GM23338 (cell line): ENCODE measurements around the gene P2RY4. TPM values are rescaled to one million over a fixed set of nuclear protein-coding genes. Genes with fewer than 3 reads are reported as not detected.

Experiments
- ATAC-seq: fragments of 200-7000 bp; cut with Tn5 transposase; 3 replicates; pipeline ENCODE4 v1.9.1; 2020
- DNase-seq: peaks from one replicate; pipeline ENCODE4 v3.0.0-alpha.2; 2015; ENCODE audit warnings: low spot score
- H2AFZ ChIP-seq: fragments of 200-600 bp; sonication (generic); 2 replicates; pipeline ENCODE4 v1.8.0; 2016; ENCODE audit warnings: antibody characterized with exemption, mild to moderate bottlenecking, moderate library complexity
- H3F3A ChIP-seq: fragments of 200-600 bp; sonication (generic); replicated peaks from 2 replicates; pipeline ENCODE4 v1.8.0; 2017; ENCODE audit warnings: antibody characterized with exemption, mixed run types, low read depth
- H3K27ac ChIP-seq: fragments of 200-600 bp; sonication (generic); 2 replicates; pipeline ENCODE4 v1.6.1; 2016; ENCODE audit warnings: low read depth
- H3K27me3 ChIP-seq: fragments of 200-600 bp; sonication (generic); 2 replicates; pipeline ENCODE4 v1.8.0; 2016; ENCODE audit warnings: mild to moderate bottlenecking, mixed run types, moderate library complexity; ENCODE audit not compliant: insufficient read depth
- H3K36me3 ChIP-seq: fragments of 200-600 bp; sonication (generic); 2 replicates; pipeline ENCODE4 v1.8.0; 2016; ENCODE audit warnings: mild to moderate bottlenecking; ENCODE audit not compliant: insufficient read depth
- H3K4me1 ChIP-seq: fragments of 200-600 bp; sonication (generic); 2 replicates; pipeline ENCODE4 v1.8.0; 2016; ENCODE audit warnings: mild to moderate bottlenecking, moderate library complexity; ENCODE audit not compliant: insufficient read depth
- H3K4me2 ChIP-seq: fragments of 200-600 bp; sonication (generic); 2 replicates; pipeline ENCODE4 v1.7.1; 2017; ENCODE audit warnings: mixed run types
- H3K4me3 ChIP-seq: fragments of 200-600 bp; sonication (generic); 2 replicates; pipeline ENCODE4 v1.6.1; 2016; ENCODE audit warnings: mixed run types
- H3K79me2 ChIP-seq: fragments of 200-600 bp; sonication (generic); replicated peaks from 2 replicates; pipeline ENCODE4 v1.8.0; 2017; ENCODE audit warnings: mild to moderate bottlenecking; ENCODE audit not compliant: insufficient read depth
- H3K9me2 ChIP-seq: fragments of 200-600 bp; sonication (generic); 2 replicates; pipeline ENCODE4 v1.8.0; 2017; ENCODE audit not compliant: insufficient read depth
- H4K20me1 ChIP-seq: fragments of 200-600 bp; sonication (generic); replicated peaks from 2 replicates; pipeline ENCODE4 v1.8.0; 2017; ENCODE audit warnings: mild to moderate bottlenecking; ENCODE audit not compliant: insufficient read depth
- H3K27ac Mint-ChIP-seq: 2 replicates; pipeline ENCODE4 v1.8.0; 2020; ENCODE audit warnings: inconsistent platforms, mild to moderate bottlenecking, moderate library complexity, mixed read lengths
- H3K27me3 Mint-ChIP-seq: 3 replicates; pipeline ENCODE4 v1.8.0; 2022; ENCODE audit warnings: low read depth, mild to moderate bottlenecking, moderate library complexity, mixed read lengths, inconsistent platforms; ENCODE audit not compliant: insufficient read depth, poor library complexity
- H3K36me3 Mint-ChIP-seq: 3 replicates; pipeline ENCODE4 v1.8.0; 2021; ENCODE audit warnings: low read depth, mild to moderate bottlenecking, inconsistent platforms, moderate library complexity, mixed read lengths
- H3K4me1 Mint-ChIP-seq: 3 replicates; pipeline ENCODE4 v1.8.0; 2020; ENCODE audit warnings: mild to moderate bottlenecking, inconsistent platforms, mixed read lengths
- H3K4me3 Mint-ChIP-seq: 3 replicates; pipeline ENCODE4 v1.8.0; 2021; ENCODE audit warnings: moderate library complexity, mild to moderate bottlenecking, inconsistent platforms, mixed read lengths
- H3K9me3 Mint-ChIP-seq: 3 replicates; pipeline ENCODE4 v1.8.0; 2020; ENCODE audit warnings: moderate library complexity, mild to moderate bottlenecking, inconsistent platforms, mixed read lengths
- CREB1 ChIP-seq: fragments of 250-450 bp; sonication (Bioruptor Pico); IDR thresholded peaks from 2 replicates; pipeline ENCODE4 v1.5.0; 2020; ENCODE audit warnings: low read depth, mild to moderate bottlenecking, moderate library complexity
- EZH2 ChIP-seq: fragments of 200-600 bp; sonication (generic); IDR thresholded peaks from one replicate; pipeline ENCODE4 v1.8.0; 2017; ENCODE audit warnings: antibody characterized with exemption, mild to moderate bottlenecking, low read depth; ENCODE audit not compliant: unreplicated experiment
- EZH2phosphoT487 ChIP-seq: fragments of 200-600 bp; sonication (generic); IDR thresholded peaks from one replicate; pipeline ENCODE4 v1.8.1; 2018; ENCODE audit warnings: antibody characterized with exemption; ENCODE audit not compliant: unreplicated experiment
- JUNB ChIP-seq: IDR thresholded peaks from one replicate; pipeline ENCODE4 v1.6.1; 2016; ENCODE audit warnings: antibody characterized with exemption; ENCODE audit not compliant: unreplicated experiment
- POLR2AphosphoS5 ChIP-seq: IDR thresholded peaks from 2 replicates; pipeline ENCODE4 v1.6.1; 2016; ENCODE audit warnings: antibody characterized with exemption, low read depth
- ZNF114 ChIP-seq: fragments of 250-450 bp; sonication (Bioruptor Pico); IDR thresholded peaks from 2 replicates; pipeline ENCODE4 v1.5.0; 2020; ENCODE audit warnings: mild to moderate bottlenecking, moderate library complexity
- polyA plus RNA-seq: library from polyadenylated mRNA; unstranded; fragments of >200 nt; fragmentation: Nextera tagmentation; extraction: Ambion mirVana; gene quantifications from 2 replicates; pipeline ENCODE4 v1.2.1, GENCODE V29; 2016
- total RNA-seq: library from RNA; depleted of rRNA; stranded (reverse); fragments of >200 nt; shearing (Covaris generic); gene quantifications from 2 replicates; pipeline ENCODE4 v1.2.3, GENCODE V29; 2014
- TF ChIP-seq, protein P1 (sequence below), 2 experiments: fragments of 200-600 bp in 1 of 2; sonication (generic) in 1 of 2; conservative IDR thresholded peaks; 2 replicates each; pipeline versions ENCODE4 v1.5.1 to v1.6.1; 2016 to 2017; ENCODE audit warnings: antibody characterized with exemption in 2 of 2, low read depth in 2 of 2, mild to moderate bottlenecking in 2 of 2, moderate library complexity in 1 of 2
- TF ChIP-seq, protein P2 (sequence below): IDR thresholded peaks from one replicate; pipeline ENCODE4 v1.6.1; 2018; ENCODE audit warnings: antibody characterized with exemption; ENCODE audit not compliant: unreplicated experiment
- TF ChIP-seq, protein P3 (sequence below): IDR thresholded peaks from 2 replicates; pipeline ENCODE4 v1.6.1; 2016; ENCODE audit warnings: antibody characterized with exemption
- TF ChIP-seq, protein P4 (sequence below): fragments of 250-450 bp; sonication (Bioruptor Pico); IDR thresholded peaks from 2 replicates; pipeline ENCODE4 v1.5.0; 2020; ENCODE audit warnings: mild to moderate bottlenecking, moderate library complexity

The P2RY4 gene
- total and polyA plus RNA-seq, 2 experiments from 2014 or later = 0.73 TPM; not detected in 1

DNA sequence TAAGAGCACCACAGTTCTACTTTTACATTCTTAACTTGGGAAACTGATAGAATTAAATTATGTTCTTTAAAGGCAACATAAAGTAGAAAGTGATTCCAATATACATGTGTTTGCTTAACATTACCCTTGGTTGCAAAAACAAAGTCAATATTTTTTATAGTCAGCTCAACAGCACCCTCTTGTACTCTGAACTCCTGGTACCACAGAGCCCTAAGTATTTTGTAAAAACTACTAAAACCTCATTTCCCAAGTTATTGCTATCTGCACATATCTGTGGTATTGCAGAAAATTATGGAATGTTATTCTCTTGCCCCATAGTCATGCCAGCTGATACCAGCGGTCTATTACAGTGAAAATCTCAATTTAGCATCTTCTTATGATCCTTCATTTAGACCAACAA is 32.8 kb upstream of the P2RY4 start (continued):
- TF ChIP-seq EZH2 = no peak
- no peak for TF ChIP-seq POLR2AphosphoS5
- no peak for TF ChIP-seq CREB1 (CRISPR knock-in tag)
- TF ChIP-seq, protein P1, sequence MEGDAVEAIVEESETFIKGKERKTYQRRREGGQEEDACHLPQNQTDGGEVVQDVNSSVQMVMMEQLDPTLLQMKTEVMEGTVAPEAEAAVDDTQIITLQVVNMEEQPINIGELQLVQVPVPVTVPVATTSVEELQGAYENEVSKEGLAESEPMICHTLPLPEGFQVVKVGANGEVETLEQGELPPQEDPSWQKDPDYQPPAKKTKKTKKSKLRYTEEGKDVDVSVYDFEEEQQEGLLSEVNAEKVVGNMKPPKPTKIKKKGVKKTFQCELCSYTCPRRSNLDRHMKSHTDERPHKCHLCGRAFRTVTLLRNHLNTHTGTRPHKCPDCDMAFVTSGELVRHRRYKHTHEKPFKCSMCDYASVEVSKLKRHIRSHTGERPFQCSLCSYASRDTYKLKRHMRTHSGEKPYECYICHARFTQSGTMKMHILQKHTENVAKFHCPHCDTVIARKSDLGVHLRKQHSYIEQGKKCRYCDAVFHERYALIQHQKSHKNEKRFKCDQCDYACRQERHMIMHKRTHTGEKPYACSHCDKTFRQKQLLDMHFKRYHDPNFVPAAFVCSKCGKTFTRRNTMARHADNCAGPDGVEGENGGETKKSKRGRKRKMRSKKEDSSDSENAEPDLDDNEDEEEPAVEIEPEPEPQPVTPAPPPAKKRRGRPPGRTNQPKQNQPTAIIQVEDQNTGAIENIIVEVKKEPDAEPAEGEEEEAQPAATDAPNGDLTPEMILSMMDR (conservative IDR thresholded peaks at IDR 0.05; ENCODE audit: low read depth in 2 of 2) = no peak
- TF ChIP-seq, protein P2, sequence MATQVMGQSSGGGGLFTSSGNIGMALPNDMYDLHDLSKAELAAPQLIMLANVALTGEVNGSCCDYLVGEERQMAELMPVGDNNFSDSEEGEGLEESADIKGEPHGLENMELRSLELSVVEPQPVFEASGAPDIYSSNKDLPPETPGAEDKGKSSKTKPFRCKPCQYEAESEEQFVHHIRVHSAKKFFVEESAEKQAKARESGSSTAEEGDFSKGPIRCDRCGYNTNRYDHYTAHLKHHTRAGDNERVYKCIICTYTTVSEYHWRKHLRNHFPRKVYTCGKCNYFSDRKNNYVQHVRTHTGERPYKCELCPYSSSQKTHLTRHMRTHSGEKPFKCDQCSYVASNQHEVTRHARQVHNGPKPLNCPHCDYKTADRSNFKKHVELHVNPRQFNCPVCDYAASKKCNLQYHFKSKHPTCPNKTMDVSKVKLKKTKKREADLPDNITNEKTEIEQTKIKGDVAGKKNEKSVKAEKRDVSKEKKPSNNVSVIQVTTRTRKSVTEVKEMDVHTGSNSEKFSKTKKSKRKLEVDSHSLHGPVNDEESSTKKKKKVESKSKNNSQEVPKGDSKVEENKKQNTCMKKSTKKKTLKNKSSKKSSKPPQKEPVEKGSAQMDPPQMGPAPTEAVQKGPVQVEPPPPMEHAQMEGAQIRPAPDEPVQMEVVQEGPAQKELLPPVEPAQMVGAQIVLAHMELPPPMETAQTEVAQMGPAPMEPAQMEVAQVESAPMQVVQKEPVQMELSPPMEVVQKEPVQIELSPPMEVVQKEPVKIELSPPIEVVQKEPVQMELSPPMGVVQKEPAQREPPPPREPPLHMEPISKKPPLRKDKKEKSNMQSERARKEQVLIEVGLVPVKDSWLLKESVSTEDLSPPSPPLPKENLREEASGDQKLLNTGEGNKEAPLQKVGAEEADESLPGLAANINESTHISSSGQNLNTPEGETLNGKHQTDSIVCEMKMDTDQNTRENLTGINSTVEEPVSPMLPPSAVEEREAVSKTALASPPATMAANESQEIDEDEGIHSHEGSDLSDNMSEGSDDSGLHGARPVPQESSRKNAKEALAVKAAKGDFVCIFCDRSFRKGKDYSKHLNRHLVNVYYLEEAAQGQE = no peak

DNA sequence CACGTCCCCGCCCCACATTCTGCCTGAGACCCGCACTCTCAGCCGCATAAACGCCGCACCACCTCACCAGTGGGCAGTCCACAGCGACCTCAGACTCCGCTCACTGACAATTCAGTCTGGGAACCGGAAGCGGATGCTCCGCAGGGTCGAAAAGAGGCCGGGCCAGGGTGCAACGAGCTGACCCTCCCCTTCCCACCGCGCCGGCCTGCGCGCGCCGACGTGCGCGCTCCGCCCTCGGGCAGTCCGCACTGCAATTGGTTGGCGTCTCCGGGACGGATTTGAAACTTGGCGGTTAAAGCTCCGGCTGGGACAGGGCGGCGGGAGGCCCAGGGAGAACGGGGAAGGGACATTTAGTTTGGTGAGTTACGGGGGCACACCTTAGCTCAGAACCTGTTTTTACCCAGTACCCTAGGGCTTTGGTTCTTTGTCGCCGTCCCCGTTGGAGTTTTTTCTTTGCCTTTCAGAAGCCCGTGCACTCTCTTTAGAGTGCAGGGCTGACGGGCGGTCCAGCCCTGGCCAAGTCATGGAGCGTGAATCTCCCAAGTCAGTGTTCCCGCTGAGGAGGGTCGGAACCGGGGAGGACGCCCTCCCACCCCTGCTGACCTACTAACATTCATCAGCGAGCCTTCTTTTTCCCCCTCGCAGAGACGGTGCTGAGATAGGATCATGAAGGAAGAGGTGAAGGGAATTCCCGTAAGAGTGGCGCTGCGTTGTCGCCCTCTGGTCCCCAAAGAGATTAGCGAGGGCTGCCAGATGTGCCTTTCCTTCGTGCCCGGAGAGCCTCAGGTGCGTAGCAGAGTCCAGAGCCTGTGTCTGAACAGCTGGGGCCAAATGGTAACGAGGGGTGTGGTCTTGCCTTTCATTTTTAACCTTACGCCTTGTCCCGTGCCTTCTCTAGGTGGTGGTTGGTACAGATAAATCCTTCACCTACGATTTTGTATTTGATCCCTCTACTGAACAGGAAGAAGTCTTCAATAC is 30.1 kb upstream of the P2RY4 start, which contains the start of the genes KIF4A and PDZD11:
KIF4A (plus strand) TSS at position 312 of the 978 bp plus-strand sequence; CDS start at position 667, 355 bp downstream.
PDZD11 (minus strand) TSS at position 135 of the 978 bp plus-strand sequence. CDS start 586 bp downstream, outside the sequence.
- peak within 1 kb of the TSS; percentile 96 for H3K4me3 Mint-ChIP-seq
- H3K79me2 ChIP-seq = peaks cover 23% of the 10 kb centered on the region
- no peaks in the 10 kb centered on the region; the same call in 2 of the 3 replicates for H3K9me3 Mint-ChIP-seq
- H3K4me2 ChIP-seq = peak within 1 kb of the TSS; percentile 84
- TF ChIP-seq EZH2 (no peak), ZNF114 (CRISPR knock-in tag) (no peak), JUNB (no peak), POLR2AphosphoS5 (peak; percentile 69), EZH2phosphoT487 (no peak)
- TF ChIP-seq, protein P3, sequence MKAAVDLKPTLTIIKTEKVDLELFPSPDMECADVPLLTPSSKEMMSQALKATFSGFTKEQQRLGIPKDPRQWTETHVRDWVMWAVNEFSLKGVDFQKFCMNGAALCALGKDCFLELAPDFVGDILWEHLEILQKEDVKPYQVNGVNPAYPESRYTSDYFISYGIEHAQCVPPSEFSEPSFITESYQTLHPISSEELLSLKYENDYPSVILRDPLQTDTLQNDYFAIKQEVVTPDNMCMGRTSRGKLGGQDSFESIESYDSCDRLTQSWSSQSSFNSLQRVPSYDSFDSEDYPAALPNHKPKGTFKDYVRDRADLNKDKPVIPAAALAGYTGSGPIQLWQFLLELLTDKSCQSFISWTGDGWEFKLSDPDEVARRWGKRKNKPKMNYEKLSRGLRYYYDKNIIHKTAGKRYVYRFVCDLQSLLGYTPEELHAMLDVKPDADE = peak; percentile 55
- TF ChIP-seq, protein P4, sequence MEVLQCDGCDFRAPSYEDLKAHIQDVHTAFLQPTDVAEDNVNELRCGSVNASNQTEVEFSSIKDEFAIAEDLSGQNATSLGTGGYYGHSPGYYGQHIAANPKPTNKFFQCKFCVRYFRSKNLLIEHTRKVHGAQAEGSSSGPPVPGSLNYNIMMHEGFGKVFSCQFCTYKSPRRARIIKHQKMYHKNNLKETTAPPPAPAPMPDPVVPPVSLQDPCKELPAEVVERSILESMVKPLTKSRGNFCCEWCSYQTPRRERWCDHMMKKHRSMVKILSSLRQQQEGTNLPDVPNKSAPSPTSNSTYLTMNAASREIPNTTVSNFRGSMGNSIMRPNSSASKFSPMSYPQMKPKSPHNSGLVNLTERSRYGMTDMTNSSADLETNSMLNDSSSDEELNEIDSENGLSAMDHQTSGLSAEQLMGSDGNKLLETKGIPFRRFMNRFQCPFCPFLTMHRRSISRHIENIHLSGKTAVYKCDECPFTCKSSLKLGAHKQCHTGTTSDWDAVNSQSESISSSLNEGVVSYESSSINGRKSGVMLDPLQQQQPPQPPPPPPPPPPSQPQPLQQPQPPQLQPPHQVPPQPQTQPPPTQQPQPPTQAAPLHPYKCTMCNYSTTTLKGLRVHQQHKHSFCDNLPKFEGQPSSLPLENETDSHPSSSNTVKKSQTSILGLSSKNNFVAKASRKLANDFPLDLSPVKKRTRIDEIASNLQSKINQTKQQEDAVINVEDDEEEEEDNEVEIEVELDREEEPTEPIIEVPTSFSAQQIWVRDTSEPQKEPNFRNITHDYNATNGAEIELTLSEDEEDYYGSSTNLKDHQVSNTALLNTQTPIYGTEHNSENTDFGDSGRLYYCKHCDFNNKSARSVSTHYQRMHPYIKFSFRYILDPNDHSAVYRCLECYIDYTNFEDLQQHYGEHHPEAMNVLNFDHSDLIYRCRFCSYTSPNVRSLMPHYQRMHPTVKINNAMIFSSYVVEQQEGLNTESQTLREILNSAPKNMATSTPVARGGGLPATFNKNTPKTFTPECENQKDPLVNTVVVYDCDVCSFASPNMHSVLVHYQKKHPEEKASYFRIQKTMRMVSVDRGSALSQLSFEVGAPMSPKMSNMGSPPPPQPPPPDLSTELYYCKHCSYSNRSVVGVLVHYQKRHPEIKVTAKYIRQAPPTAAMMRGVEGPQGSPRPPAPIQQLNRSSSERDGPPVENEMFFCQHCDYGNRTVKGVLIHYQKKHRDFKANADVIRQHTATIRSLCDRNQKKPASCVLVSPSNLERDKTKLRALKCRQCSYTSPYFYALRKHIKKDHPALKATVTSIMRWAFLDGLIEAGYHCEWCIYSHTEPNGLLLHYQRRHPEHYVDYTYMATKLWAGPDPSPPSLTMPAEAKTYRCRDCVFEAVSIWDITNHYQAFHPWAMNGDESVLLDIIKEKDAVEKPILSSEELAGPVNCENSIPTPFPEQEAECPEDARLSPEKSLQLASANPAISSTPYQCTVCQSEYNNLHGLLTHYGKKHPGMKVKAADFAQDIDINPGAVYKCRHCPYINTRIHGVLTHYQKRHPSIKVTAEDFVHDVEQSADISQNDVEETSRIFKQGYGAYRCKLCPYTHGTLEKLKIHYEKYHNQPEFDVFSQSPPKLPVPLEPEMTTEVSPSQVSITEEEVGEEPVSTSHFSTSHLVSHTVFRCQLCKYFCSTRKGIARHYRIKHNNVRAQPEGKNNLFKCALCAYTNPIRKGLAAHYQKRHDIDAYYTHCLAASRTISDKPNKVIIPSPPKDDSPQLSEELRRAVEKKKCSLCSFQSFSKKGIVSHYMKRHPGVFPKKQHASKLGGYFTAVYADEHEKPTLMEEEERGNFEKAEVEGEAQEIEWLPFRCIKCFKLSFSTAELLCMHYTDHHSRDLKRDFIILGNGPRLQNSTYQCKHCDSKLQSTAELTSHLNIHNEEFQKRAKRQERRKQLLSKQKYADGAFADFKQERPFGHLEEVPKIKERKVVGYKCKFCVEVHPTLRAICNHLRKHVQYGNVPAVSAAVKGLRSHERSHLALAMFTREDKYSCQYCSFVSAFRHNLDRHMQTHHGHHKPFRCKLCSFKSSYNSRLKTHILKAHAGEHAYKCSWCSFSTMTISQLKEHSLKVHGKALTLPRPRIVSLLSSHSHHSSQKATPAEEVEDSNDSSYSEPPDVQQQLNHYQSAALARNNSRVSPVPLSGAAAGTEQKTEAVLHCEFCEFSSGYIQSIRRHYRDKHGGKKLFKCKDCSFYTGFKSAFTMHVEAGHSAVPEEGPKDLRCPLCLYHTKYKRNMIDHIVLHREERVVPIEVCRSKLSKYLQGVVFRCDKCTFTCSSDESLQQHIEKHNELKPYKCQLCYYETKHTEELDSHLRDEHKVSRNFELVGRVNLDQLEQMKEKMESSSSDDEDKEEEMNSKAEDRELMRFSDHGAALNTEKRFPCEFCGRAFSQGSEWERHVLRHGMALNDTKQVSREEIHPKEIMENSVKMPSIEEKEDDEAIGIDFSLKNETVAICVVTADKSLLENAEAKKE (CRISPR knock-in tag) = no peak
- peak within 1 kb of the TSS; percentile 84 for H3K27ac ChIP-seq
- H3K4me1 Mint-ChIP-seq = peaks cover 5% of the 10 kb centered on the region; the same call in 2 of the 3 replicates
- ATAC-seq (peak; percentile 99), DNase-seq (peak; percentile 78)
- no peaks in the 10 kb centered on the region for H3K27me3 ChIP-seq
- no peaks in the 10 kb centered on the region for H3K9me2 ChIP-seq
- H3F3A ChIP-seq = no peaks in the 10 kb centered on the region
- peak within 1 kb of the TSS; percentile 80; the same call in 1 of the 2 replicates for H2AFZ ChIP-seq
- H3K36me3 Mint-ChIP-seq = peaks cover 11% of the 10 kb centered on the region; the same call in 2 of the 3 replicates
- H4K20me1 ChIP-seq = no peaks in the 10 kb centered on the region
- H3K4me1 ChIP-seq = peaks cover 9% of the 10 kb centered on the region
- peak within 1 kb of the TSS; percentile 96 for H3K27ac Mint-ChIP-seq
- H3K27me3 Mint-ChIP-seq = no peaks in the 10 kb centered on the region
- H3K36me3 ChIP-seq = peaks cover 5% of the 10 kb centered on the region; the same call in 1 of the 2 replicates
- H3K4me3 ChIP-seq = peak within 1 kb of the TSS; percentile 73
